ENCODE data around the gene SPCS2. TPM values are rescaled to one million over a fixed set of nuclear protein-coding genes. Genes with fewer than 3 reads are reported as not detected.

SPCS2 gene
- total and polyA plus RNA-seq, 8 donors = 75.0 to 132 (median 103) TPM

DNA sequence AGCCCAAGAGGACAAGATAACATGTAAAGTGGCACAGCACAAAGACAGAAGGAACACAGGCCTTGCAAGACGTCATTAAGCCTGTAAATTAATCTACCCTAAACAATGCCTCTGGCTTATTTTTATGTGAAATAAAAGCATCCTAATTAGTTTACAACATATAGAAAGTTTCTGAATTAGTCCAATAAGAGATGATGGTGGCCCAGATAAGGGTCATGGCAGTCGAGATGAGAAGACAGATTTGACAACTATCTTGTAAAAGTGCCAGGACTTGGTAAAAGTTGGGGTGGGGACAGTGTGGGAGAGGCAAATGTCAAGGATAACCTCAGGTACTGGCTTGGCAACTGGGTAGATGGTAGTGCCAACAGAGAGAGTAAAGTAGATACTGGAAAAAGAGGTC, 13.8 kb upstream of the SPCS2 start:
- no peak for TF ChIP-seq CTCF (IDR thresholded peaks at IDR 0.05)
- H3K4me1 ChIP-seq = no peaks in the 10 kb centered on the region
- no peak overlapping the region for H3K4me3 ChIP-seq
- H3K36me3 ChIP-seq = peaks cover 0 to 43% (median 0%) of the 10 kb centered on the region in 3 donors
- no peaks in the 10 kb centered on the region for H3K9me3 ChIP-seq
- FAIRE-seq = no peak
- no peak for DNase-seq
- no peaks in the 10 kb centered on the region for H3K27me3 ChIP-seq
- no peak overlapping the region for H3K27ac ChIP-seq
- 65 to 74% methylated on average over 2 of the region's 2 CpGs for WGBS, 2 donors
- intact Hi-C loops (cut with DNase I) = loop anchor here in 1 of 3 donors (10.0 kb wide), 1 partner anchor 310 kb away; the partner anchor contains the start of gene TPBGL
- no peak for ATAC-seq

- 47 to 51% methylated on average over 2 of the region's 2 CpGs for WGBS, 2 donors
- Histone ChIP-seq H3K9me3 (no peaks in the 10 kb centered on the region), H3K27ac (no peak overlapping the region), H3K27me3 (no peaks in the 10 kb centered on the region), H3K4me3 (no peak overlapping the region), H3K36me3 (peaks cover 0 to 50% (median 0%) of the 10 kb centered on the region in 3 donors), H3K4me1 (no peaks in the 10 kb centered on the region)
- TF ChIP-seq CTCF (IDR thresholded peaks at IDR 0.05) = no peak
- ATAC-seq (no peak), FAIRE-seq (no peak), DNase-seq (no peak)
- intact Hi-C loops (cut with DNase I) = loop anchor here in 1 of 3 donors (10.0 kb wide), 1 partner anchor 309 kb away; the partner anchor contains the start of gene TPBGL
These were observed 13.0 kb upstream of the SPCS2 start for GRCh38 chr11:74936087-74936486.

- Histone ChIP-seq H3K4me1 (no peaks in the 10 kb centered on the region), H3K4me3 (no peak overlapping the region), H3K36me3 (peaks cover 0 to 44% (median 0%) of the 10 kb centered on the region in 3 donors), H3K9me3 (no peaks in the 10 kb centered on the region), H3K27me3 (no peaks in the 10 kb centered on the region), H3K27ac (no peak overlapping the region)
- TF ChIP-seq CTCF (IDR thresholded peaks at IDR 0.05) = no peak
- FAIRE-seq (no peak), ATAC-seq (no peak), DNase-seq (no peak)
- intact Hi-C loops (cut with DNase I) = loop anchor here in 1 of 3 donors (10.0 kb wide), 1 partner anchor 308 kb away; the partner anchor contains the start of gene TPBGL
- 83% methylated on average over 5 of the region's 5 CpGs for WGBS, 2 donors
These were observed 12.1 kb upstream of the SPCS2 start for GRCh38 chr11:74936976-74937375.

DNA sequence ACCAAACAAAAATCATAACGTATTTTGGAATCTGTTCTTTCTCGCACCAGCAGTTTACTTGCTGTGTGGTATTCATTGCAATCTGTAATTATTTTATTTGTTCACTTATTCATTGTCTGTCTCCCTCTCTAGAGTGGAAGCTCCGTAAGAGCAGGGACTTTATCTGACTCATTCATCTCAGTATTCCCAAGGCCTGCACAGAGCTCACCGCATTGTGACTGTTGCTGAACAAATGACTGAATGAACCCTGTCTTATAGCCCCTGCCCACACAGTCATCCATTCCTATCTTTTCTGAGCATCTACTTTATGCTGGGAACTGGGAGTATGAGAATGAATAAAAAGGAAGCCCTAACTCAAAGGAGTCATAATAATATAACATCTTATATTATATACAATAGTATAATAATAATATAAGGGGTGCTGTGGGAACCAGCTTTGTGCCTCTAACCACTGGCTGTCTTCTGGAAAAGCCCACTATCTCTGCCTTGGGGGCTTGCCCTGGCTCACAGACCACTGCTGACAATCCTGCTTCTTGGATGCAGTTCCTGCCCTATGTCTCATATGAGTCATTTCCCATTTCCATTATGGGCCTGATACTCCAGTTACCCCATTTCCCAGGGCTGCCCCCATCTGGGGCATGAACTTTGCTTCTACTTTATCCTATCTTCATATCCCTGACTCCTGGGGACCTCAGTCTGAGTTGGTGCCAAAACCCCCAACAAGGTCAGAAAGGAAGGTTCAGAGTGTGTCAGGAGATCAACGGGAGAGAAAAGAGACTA, 11.2 kb upstream of the SPCS2 start:
- H3K4me1 ChIP-seq = no peaks in the 10 kb centered on the region
- 88% methylated on average over 5 of the region's 5 CpGs for WGBS, 2 donors
- H3K9me3 ChIP-seq = no peaks in the 10 kb centered on the region
- no peak overlapping the region for H3K4me3 ChIP-seq
- peaks cover 0 to 43% (median 0%) of the 10 kb centered on the region in 3 donors for H3K36me3 ChIP-seq
- FAIRE-seq = no peak
- H3K27ac ChIP-seq = no peak overlapping the region
- no peak for ATAC-seq
- no peak for DNase-seq
- intact Hi-C loops (cut with DNase I) = loop anchor here in 1 of 3 donors (10.0 kb wide), 1 partner anchor 307 kb away; the partner anchor contains the start of gene TPBGL
- no peaks in the 10 kb centered on the region for H3K27me3 ChIP-seq
- TF ChIP-seq CTCF (IDR thresholded peaks at IDR 0.05) = no peak

DNA sequence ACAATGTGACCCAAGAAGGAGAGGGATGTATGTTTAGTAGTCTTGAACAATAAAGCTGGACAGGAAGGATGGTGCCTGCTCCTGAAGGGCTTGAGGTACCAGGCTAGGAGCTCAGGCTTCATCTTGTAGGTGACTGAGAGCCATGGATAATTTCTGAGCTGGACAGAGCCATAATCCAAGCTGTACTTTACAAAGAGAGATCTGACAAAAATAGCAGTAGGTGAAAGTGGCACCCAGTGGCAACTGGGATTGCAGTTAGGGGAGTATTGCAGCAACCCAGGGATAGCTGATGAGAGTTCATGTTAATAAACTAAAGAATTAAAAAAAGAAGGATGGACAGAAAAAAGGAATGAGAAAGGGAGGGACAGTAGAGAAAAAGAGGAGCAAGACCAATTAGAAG, 7.6 kb upstream of the SPCS2 start:
- no peak for TF ChIP-seq CTCF (IDR thresholded peaks at IDR 0.05)
- no peak for ATAC-seq
- no peaks in the 10 kb centered on the region for H3K9me3 ChIP-seq
- H3K27me3 ChIP-seq = no peaks in the 10 kb centered on the region
- intact Hi-C loops (cut with DNase I) = no loop called here
- no peak overlapping the region for H3K4me3 ChIP-seq
- no peak for DNase-seq
- H3K4me1 ChIP-seq = no peaks in the 10 kb centered on the region
- peaks cover 0 to 9% (median 0%) of the 10 kb centered on the region in 3 donors for H3K36me3 ChIP-seq
- H3K27ac ChIP-seq = no peak overlapping the region
- FAIRE-seq = no peak

Measured in pancreas (tissue), 10 donors.